GM19043 (cell line): ENCODE data around the gene NAV2.
A peak's percentile ranks its signal among the peaks of the same experiment; 100 is the strongest.

Experiments
- ATAC-seq: cut with Tn5 transposase; IDR thresholded peaks from one replicate; pipeline ENCODE4 v1.9.1; 2021; ENCODE audit warnings: low read depth; ENCODE audit not compliant: unreplicated experiment

Gene NAV2, protein sequence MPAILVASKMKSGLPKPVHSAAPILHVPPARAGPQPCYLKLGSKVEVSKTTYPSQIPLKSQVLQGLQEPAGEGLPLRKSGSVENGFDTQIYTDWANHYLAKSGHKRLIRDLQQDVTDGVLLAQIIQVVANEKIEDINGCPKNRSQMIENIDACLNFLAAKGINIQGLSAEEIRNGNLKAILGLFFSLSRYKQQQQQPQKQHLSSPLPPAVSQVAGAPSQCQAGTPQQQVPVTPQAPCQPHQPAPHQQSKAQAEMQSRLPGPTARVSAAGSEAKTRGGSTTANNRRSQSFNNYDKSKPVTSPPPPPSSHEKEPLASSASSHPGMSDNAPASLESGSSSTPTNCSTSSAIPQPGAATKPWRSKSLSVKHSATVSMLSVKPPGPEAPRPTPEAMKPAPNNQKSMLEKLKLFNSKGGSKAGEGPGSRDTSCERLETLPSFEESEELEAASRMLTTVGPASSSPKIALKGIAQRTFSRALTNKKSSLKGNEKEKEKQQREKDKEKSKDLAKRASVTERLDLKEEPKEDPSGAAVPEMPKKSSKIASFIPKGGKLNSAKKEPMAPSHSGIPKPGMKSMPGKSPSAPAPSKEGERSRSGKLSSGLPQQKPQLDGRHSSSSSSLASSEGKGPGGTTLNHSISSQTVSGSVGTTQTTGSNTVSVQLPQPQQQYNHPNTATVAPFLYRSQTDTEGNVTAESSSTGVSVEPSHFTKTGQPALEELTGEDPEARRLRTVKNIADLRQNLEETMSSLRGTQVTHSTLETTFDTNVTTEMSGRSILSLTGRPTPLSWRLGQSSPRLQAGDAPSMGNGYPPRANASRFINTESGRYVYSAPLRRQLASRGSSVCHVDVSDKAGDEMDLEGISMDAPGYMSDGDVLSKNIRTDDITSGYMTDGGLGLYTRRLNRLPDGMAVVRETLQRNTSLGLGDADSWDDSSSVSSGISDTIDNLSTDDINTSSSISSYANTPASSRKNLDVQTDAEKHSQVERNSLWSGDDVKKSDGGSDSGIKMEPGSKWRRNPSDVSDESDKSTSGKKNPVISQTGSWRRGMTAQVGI (N-terminal part only)

DNA sequence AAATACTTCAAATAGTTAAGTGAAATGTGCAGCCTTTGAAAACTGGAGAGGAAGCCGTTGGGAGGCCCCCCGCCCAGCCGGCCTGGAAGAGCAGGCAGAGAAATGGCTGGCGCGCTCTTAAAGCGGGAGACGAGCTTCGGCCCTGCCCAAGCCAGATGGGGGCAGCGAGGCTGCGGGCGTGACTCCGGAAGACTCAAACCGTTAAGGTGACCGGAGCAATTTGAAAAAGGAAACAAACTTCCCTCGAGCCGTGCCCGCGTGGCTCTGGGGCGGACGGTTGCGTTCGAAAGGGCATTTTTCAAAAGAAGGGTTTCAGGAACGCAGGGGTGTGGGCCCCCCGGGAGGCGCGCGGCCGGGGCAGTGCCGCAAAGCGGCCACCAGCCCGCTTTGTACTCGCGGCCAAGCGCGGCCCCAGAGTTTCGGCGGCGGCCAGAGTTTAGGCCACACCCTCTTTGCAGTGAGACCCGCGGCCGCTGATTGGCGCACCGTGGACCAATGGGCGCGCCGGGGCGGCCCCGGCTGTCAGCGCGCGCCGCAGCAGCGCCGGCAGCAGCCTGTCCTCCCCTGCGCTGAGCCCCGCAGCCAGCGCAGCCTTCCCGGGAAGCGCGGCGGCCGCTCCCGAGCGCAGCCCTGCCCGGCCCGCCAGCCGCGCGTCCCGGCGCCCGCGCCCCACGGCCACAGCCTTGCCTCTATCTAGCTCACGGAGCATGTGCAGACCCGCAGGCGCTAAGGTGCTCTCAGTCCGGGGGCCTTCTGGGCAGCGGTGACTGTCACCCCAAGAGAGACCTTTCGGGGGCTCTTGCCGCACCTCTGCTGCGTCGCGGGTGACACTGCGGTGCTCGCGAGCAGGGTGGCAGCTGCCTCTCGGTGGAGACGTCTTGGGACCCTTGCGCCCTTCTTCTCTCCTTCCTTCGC, at the start of gene NAV2:
NAV2 (plus strand) TSS at position 557 of the 915 bp plus-strand sequence. CDS start 859 bp downstream, outside the sequence.
- ATAC-seq, result peak; percentile 96

DNA sequence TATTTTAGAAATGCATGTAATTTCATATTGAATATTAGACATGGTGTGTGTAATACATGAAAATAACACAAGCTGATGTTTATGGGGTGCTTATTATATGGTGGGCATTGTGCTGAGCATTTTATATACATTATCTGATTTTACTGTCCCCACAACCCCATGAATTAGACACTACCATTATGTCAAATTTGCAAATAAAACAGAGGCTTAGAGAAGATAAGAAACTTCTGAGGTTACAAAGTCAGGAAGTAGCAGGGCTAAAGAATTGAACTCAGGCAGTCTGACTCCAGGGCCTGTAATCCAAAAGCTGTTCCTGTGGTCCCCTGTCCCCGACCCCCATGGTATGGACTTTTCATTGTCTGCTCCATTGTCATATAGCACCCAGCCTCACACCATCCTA, 49.4 kb upstream of the NAV2 start:
- ATAC-seq, result no peak

DNA sequence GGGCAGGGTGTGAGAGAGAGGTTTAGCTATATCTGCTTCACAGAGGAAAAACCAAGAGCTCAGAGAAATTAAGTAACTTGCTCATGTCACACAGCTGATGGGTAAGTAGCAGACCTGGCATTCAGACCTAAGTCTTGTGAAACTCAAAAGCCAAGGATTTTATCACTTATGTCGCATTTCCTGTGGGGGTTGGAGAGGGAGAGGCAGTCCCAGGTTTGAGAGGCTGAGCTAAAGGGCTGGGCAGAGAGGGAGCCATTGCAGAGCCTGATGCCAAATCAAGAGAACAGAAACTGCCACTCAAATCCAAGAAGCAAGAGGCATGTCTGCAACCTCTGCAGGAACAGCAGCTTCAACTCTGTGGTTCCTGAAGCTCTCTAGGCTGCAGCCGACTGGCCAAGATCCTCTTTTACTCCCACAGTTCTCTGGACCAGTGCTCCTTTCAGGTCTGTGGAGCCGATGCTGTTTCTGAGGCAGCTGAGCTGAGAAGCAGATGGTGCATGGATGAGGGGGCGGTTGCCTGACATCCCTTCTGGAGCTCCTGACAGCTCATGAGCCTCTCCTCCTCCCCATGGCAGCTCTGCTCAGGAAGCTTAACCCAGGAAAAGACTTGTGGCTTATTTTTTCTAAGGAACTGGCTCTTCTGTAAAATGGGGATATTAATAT, 47.6 kb upstream of the NAV2 start:
- ATAC-seq, result no peak

DNA sequence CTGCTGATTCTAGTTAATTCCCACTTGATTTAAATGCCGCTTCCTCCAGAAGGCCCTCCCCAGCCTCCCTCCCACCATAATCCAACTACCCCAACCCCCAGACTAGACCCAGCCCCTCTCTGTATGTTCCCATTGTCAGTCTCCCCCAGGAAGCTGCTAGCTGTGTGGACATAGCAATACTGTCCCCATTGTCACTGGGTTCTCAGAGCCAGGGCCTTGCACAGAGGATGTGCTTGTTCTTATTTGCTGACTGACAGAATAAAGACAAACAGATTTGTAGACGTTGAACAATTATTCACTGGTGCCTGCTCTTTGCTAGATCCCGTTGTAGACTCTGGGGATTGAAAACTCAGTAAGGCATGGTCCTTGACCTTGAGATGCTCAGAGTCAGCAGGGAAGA, 45.7 kb upstream of the NAV2 start:
- no peak for ATAC-seq

DNA sequence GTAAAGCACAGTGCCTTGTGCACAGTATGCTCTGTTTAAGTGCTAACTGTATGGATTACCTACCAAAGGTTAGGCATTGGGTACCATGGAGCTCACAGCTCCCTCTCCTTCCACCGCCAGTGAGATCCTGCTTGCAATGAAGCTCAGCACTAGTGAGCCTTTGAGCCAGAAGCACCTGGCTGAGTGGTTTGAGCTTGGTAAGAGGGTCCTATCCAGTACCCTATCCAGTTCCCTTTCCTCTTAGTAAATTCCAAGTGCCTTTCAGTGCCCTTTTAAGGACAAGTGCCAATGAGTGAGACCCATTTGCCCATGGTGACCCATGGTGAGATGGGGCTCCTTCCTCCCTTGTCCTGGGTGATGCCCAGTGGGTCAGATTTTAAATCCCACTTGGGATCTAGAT, 43.1 kb upstream of the NAV2 start:
- ATAC-seq, result no peak

DNA sequence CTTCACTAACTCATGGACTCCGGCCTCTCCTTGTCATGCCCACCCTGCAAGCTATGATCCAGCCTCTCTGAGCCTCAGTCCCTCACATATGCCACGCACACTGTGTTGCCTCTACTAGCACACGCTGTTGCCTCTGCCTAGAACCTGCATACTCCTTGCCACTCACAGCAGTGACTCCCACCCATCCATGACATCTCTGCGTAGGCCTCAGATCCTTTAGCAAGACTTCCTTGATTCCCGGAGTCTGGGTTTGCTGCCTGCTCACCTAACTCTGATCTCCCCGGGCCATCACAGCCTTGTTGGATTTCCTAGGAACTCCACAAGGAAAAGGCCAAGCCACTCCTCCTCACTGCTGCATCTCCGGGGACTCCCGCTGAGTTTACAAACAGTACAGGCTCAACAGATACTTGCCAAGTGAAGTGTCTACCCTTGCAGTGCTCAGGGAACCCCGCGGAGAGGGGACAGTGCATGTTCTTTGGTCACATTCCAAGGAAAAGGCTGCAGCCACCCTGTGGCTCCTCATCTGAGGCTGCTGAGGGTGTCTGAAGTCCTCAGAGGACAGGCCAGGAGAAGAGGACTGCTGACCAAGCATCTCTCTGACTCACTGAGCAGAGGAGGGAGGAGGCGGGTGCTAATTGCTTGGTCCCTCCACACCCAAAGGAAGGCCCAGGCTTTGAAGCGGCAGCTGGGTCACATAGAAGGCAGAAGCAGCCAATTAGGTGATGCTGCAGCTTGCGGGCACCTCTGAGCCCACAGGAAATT, 42.4 kb upstream of the NAV2 start:
- ATAC-seq, result no peak

DNA sequence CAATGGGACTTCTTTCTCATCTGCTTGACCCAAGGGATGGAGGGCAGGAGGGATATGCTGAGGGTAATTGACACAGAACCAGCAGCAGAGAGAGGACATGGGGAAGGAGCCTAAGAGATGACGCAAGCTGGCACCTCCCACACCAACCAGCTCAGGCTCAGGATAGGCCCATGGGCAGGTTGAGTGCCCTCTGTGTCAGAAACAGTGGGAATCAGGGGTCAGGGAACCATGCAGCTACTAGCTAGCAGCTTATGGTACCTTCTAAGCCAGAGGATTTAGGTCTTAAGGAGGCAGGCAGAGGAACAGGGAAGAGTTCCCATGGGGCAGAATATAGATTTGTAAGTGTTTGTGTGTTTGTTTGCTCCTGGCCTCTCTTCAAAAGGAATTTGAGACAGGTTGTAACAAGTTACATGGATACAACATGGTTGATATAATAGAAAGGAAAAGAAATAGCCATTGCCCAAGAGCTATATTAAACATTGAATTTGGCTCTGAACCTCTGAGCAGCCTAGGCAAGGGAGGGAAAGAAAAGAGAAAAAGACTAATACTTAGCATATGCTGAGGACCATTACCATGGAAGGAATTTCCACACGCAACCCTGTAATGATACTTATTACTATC, 39.9 kb upstream of the NAV2 start:
- ATAC-seq, result no peak

DNA sequence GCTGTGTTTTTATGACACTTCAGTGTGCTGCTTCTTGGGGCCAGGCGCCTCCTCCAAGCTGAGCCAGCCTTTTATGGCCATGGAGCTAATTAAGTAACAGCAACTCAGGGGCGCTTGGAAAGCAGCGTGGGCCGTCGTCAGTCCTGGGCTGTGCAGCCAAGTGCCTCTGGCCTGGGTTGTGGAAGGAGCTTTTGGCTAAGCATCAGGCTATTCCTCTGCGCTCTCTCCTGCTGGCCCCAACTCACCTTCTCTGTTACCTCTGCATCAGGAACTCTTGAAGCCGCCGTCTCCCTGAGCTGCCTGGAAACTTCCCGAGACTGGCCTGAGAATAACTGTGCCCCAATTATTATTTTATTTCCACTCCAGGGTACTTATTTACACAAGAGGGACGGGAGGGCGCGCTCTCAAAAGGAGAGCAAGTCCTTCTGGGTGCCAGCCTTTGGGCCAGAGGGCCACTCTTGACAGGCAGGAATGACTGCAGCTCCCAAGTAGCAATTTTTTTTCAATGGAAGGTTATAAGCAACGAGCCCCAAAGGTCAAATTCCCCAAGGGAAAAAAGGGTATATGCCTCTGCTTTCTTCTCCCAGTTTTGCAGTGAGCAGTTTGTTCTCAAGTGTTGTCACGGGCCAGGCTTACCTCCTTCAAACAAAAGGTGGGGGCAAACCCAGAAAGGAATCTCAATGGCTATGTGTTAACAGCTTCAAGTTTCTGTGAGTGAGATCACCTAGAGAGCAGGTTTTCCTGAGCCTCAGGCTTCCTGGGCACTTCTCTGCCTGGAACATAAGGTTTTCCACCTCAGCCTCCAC, 38.5 kb upstream of the NAV2 start:
- ATAC-seq, result no peak

DNA sequence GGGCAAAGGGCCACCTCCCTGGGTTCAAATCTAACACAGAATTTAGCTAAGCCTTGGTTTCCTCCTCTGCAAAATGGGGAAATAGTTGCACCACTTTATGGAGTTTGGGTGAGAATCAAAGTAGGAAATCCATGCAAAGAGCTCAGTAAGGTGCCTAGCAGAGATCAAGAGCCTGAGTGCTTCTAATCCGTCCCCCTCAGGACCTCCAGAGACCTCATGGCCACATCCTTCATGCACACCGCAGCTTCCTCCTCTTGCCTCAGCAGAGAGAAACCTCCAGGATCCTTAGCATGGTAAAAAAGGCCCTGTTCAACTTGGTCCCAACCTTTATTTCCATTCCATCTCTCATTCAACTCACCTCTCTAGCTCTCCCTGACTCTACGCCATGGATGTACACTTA, 37.8 kb upstream of the NAV2 start:
- no peak for ATAC-seq

DNA sequence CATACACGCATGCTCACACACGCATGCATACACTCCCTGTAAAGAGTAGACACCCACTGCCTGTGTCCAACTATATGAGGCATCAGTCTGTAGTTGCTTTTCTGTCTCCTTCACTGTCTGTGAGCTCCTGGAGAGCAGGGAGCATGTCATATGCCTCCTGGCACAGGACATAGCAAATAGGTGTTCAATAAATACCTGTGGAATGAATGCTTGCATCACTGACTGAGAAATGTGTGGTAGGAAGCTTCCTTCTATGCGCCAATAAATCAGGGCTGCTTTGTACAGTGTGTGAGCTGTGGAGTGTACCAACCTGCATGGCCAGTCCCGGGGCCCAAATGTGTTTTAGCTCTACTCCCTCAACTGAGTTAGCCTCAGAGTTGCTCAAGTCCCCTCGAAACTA, 37.2 kb upstream of the NAV2 start:
- no peak for ATAC-seq

DNA sequence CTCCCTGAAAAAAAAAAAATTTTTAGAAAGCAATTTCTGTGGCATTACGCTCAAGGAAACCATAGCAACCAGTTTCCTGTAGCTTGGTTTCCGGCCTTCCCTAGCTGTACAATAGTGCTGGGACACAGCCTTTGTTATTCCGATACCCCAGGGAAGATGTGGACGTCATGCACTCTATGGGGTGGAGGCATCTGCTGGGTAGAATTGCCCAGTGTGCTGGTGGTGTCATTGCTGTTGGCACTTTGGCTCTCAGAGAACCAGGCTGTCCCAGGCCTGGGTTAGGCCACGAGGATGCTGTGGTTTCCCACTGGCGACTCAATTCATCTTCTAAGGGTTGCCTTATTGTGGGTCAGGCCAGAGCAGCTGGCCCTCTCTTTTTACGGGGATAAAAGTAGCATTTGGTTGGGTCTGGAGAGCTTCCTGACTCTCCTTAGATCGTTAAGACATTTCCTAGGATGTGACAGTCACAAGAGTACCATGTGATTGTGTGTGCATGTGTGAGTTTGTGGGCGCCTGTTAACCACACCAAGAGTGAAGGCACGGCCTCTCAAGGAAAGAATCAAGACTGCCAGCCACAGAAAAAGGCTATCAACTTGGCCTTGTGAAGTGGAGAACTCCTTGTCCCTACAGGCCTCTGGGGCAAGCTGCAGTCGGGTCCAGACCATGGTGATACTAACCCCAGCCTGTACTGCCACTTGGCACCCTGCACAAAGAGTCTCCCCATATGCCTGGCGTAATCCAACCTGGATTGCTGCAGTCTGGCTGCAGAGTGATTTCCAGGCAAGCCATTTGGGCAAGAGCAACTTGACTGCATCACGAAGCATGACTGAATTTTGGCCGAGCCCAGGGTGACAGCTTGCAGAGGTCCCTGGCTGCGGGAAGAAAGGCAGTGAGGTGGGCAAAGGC, 35.9 kb upstream of the NAV2 start:
- ATAC-seq, result no peak

DNA sequence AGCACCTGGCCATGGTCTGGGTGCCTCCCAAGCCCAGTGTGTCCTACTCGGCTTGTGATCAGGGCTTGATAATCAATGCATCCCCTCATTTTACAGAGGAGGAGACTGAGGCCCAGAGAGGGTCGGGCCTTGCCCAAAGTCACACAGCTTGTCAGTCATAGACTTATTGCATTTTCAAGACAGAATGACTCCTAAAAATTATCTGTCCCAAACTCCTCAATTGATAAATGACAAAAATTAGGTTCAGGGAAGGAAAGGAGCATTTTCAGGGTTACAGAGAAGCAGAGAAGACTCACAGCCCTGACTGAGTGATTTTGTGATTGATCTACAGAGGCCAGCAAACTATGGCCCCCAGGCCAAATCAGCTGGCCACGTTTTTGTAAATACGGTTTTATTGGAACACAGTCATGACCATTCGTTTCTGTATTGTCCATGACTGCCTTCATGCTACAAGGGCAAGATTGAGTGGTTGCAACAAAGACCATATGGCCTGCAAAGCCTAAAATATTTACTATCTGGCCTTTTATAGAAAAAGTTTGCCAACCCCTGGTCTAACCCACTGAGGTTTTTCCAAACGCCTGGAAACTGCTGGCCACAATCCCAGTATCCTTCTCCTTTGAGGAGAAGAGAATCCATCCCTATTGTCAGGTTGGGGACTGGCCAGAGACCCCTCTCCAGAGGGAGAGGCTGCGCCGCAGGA, 35.1 kb upstream of the NAV2 start:
- ATAC-seq, result no peak

DNA sequence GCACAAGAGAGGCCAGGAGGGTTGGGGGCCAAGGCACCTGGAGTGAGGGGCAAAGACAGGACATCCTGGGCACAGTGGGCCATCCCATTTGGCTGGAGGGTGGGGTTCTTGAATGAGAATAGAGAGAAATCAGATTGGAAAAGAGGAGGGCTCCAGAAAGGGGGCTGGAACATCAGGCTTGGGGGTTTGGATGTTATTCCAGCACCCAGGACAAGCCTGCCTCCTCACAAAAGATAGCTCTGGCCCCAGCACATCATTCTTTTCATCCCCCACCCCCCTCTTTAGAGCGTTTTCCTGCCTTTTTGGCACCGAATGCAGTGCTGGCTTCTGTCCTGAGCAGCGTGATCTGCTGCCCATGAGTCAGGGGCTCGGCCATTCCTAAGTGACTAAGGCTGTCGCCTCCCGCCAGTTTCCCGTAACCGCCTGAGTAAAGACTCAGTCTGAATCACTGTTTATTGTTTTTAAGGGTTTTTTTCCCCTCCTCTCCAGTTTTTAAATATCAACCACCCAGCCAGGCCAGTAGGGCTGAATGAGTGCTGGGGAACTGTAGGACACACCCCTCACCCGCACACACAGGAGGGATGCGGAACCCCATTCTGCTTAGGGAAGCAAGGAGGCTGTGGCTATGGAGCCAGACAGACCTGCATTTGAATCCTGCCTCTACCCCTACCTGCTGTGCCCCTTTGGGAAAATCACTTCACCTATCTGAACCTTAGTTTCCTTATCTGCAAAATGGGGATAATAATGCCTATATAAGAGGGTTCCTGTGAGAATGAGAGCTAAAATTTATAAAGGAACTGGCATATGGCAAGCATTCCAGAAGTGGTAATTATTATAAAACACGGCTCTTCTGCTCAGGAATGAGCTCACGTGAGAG, 32.4 kb upstream of the NAV2 start:
- no peak for ATAC-seq

DNA sequence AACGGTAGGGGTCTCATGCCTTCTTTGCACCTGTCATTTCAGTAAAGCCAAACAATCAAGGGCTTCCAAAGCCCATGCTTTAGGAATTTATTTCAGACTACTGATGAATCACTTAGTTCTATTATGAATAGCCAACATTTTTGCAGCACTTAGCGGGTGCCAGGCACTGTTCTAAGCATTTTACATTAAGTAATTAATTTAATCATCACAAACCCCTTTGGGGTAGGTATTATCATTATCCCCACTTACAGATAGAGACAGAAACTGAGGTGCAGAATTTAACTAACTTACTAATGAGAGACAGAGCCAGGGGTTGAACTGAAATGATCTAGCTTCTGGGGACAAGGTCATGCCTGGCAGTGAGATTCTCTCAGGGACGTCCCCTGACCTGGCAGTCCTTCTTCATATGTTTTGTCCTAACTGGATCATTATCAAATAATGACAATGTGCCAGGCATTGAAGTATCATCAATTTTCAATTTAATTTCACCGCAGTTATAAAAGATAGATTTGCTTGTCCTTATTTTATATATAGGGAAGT, 31.7 kb upstream of the NAV2 start:
- no peak for ATAC-seq
